HepG2 (cell line): ENCODE measurements around the gene DALRD3. TPM values are rescaled to one million over a fixed set of nuclear protein-coding genes. Genes with fewer than 3 reads are reported as not detected.

Experiments used
- DMAP1 ChIP-seq: IDR thresholded peaks from 2 replicates; pipeline ENCODE4 v1.6.1; 2016
- FOXO1 ChIP-seq: sonication (generic); formaldehyde crosslinking; IDR thresholded peaks from 2 replicates; pipeline ENCODE4 v1.4.0; 2020; ENCODE audit warnings: missing genetic modification reagents
- HMGA1 ChIP-seq: sonication (generic); formaldehyde crosslinking; conservative IDR thresholded peaks from 2 replicates; pipeline ENCODE4 v1.4.0; 2020; ENCODE audit warnings: missing genetic modification reagents
- HOXA3 ChIP-seq: sonication (generic); formaldehyde crosslinking; IDR thresholded peaks from 2 replicates; pipeline ENCODE4 v1.5.0; 2020; ENCODE audit warnings: missing genetic modification reagents
- HOXA5 ChIP-seq: sonication (generic); formaldehyde crosslinking; IDR thresholded peaks from 2 replicates; pipeline ENCODE4 v1.4.0; 2020; ENCODE audit warnings: missing genetic modification reagents
- KAT8 ChIP-seq: IDR thresholded peaks from 2 replicates; pipeline ENCODE4 v1.6.1; 2016; ENCODE audit warnings: missing genetic modification reagents, missing compliant biosample characterization
- MTA1 ChIP-seq: sonication (generic); formaldehyde crosslinking; IDR thresholded peaks from 2 replicates; pipeline ENCODE4 v1.4.0; 2020; ENCODE audit warnings: missing genetic modification reagents, mild to moderate bottlenecking, borderline replicate concordance
- NR2C2 ChIP-seq: sonication (generic); formaldehyde crosslinking; IDR thresholded peaks from 2 replicates; pipeline ENCODE4 v1.4.0; 2020; ENCODE audit warnings: missing genetic modification reagents, mild to moderate bottlenecking, moderate library complexity, borderline replicate concordance
- NR2F6 ChIP-seq, 2 experiments: IDR thresholded peaks; 2 replicates each; pipeline ENCODE4 v1.6.1; 2016; ENCODE audit warnings: antibody characterized with exemption in 1 of 2, mild to moderate bottlenecking in 1 of 2
- NRL ChIP-seq: sonication (generic); formaldehyde crosslinking; IDR thresholded peaks from 2 replicates; pipeline ENCODE4 v1.5.0; 2020; ENCODE audit warnings: missing genetic modification reagents, mild to moderate bottlenecking, moderate library complexity, borderline replicate concordance
- PAX8 ChIP-seq: sonication (generic); formaldehyde crosslinking; IDR thresholded peaks from 2 replicates; pipeline ENCODE4 v1.8.0; 2022; ENCODE audit warnings: mild to moderate bottlenecking, missing genetic modification reagents, borderline replicate concordance
- PLRG1 ChIP-seq: fragments of 450-650 bp; conservative IDR thresholded peaks from 2 replicates; pipeline ENCODE4 v1.6.1; 2016
- PRMT3 ChIP-seq: sonication (generic); formaldehyde crosslinking; IDR thresholded peaks from 2 replicates; pipeline ENCODE4 v1.8.1; 2022; ENCODE audit warnings: low read depth, mild to moderate bottlenecking, moderate library complexity, missing genetic modification reagents, borderline replicate concordance
- SRY ChIP-seq: sonication (generic); formaldehyde crosslinking; IDR thresholded peaks from 2 replicates; pipeline ENCODE4 v1.8.0; 2022; ENCODE audit warnings: mild to moderate bottlenecking, missing genetic modification reagents
- ZNF224 ChIP-seq: sonication (generic); formaldehyde crosslinking; IDR thresholded peaks from 2 replicates; pipeline ENCODE4 v1.5.0; 2020; ENCODE audit warnings: mild to moderate bottlenecking, missing genetic modification reagents
- ZNF225 ChIP-seq: sonication (generic); formaldehyde crosslinking; IDR thresholded peaks from 2 replicates; pipeline ENCODE4 v1.4.0; 2020; ENCODE audit warnings: mild to moderate bottlenecking, missing genetic modification reagents
- ZNF337 ChIP-seq: sonication (generic); formaldehyde crosslinking; IDR thresholded peaks from 2 replicates; pipeline ENCODE4 v1.5.1; 2020; ENCODE audit warnings: missing genetic modification reagents, low read depth, mild to moderate bottlenecking, borderline replicate concordance
- ZNF431 ChIP-seq: sonication (generic); formaldehyde crosslinking; IDR thresholded peaks from 2 replicates; pipeline ENCODE4 v1.9.0; 2022; ENCODE audit warnings: missing genetic modification reagents, low read depth, mild to moderate bottlenecking, borderline replicate concordance
- ZNF451 ChIP-seq: sonication (generic); formaldehyde crosslinking; IDR thresholded peaks from 2 replicates; pipeline ENCODE4 v1.5.0; 2020; ENCODE audit warnings: mild to moderate bottlenecking, missing genetic modification reagents
- ZNF577 ChIP-seq: sonication (generic); formaldehyde crosslinking; IDR thresholded peaks from 2 replicates; pipeline ENCODE4 v1.4.0; 2020; ENCODE audit warnings: mild to moderate bottlenecking, low read depth, missing genetic modification reagents, borderline replicate concordance
- ZNF616 ChIP-seq: sonication (generic); formaldehyde crosslinking; IDR thresholded peaks from 2 replicates; pipeline ENCODE4 v1.5.0; 2020; ENCODE audit warnings: low read depth, mild to moderate bottlenecking, missing genetic modification reagents
- polyA plus RNA-seq, 8 experiments: library from polyadenylated mRNA; depleted of rRNA in 3 of 8; stranded (reverse) in 7 of 8; unstranded in 1 of 8; fragments of >200 nt; fragmentation: Illumina TruSeq in 4 of 8; extraction: Trizol in 4 of 8; gene quantifications; 2 replicates each; pipeline versions ENCODE4 v1.2.1 to v1.2.3, GENCODE V29; 2011 to 2016; ENCODE audit warnings: low read depth in 4 of 8, missing spikeins in 1 of 8, mixed read lengths in 1 of 8; ENCODE audit not compliant: insufficient read depth in 1 of 8
- total RNA-seq, 5 experiments: library from RNA; depleted of rRNA; stranded (reverse); fragments of >200 nt; fragmentation: Illumina TruSeq; extraction: Trizol; gene quantifications; 2 replicates each; pipeline ENCODE4 v1.2.3, GENCODE V29; 2016; ENCODE audit warnings: low read depth in 1 of 5
- TF ChIP-seq, protein P1 (sequence below): sonication (generic); formaldehyde crosslinking; IDR thresholded peaks from 2 replicates; pipeline ENCODE4 v1.5.0; 2020; ENCODE audit warnings: missing genetic modification reagents
- TF ChIP-seq, protein P2 (sequence below): sonication (generic); formaldehyde crosslinking; IDR thresholded peaks from 2 replicates; pipeline ENCODE4 v1.5.0; 2020; ENCODE audit warnings: mild to moderate bottlenecking, missing genetic modification reagents, borderline replicate concordance
- TF ChIP-seq, protein P3 (sequence below): sonication (generic); formaldehyde crosslinking; IDR thresholded peaks from 2 replicates; pipeline ENCODE4 v1.8.1; 2023; ENCODE audit warnings: missing genetic modification reagents, inconsistent platforms, borderline replicate concordance

Gene DALRD3
- total and polyA plus RNA-seq, 2 of the 13 experiments (the other 11 are each of a cell fraction or from before 2014, with no cell fraction given) = 19.9 to 36.5 TPM

DNA sequence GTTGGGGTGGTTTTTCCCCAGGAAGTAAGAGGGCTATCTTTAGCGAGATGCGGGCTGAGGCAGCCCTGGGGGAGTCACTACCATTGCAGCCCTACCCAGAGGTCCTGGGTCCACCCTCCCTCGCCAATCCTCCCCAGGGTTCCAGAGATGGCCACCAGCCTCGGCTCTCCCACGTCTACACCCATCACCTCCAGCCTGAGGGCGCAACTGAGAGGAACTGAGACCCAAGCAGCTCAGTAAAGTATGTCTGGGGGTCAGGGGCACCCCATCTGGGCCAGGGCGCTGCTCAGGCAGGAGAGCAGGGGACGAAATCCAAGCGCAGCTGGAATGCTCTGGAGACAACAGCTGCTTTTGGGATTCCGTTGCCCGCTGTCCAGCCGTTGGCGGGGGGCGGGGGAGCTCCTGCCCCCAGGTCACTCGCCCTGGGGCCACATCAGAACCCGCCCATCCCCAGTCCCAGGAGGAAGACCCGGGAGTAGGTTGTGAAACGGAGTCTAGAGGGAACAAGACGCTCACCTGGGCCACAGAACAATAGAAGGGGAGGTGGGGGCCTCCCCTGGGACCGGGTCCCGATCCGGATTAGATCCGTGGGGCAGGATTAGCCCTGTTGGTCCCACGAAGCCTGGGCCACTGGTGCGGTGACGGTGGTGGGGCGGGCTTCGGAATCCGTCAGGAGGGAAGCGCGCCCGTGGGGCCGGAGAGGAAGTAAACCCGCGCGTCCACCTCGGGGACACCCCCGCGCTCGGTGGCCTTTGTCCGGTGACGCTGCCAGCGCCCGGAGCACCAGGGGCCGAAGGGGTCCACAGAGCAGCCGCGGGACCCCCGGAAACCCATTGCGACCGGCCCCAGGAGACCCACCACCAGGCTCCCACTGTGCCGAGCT lies 2.2 kb upstream of the DALRD3 start (continued):
- 0 out of 2 replicates have a peak, but pooled peaks have one; percentile 46 for TF ChIP-seq ZNF451 (CRISPR knock-in tag)
- TF ChIP-seq, protein P1, sequence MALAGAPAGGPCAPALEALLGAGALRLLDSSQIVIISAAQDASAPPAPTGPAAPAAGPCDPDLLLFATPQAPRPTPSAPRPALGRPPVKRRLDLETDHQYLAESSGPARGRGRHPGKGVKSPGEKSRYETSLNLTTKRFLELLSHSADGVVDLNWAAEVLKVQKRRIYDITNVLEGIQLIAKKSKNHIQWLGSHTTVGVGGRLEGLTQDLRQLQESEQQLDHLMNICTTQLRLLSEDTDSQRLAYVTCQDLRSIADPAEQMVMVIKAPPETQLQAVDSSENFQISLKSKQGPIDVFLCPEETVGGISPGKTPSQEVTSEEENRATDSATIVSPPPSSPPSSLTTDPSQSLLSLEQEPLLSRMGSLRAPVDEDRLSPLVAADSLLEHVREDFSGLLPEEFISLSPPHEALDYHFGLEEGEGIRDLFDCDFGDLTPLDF (CRISPR knock-in tag) = no peak
- no peak for TF ChIP-seq SRY (CRISPR knock-in tag)
- 0 out of 2 replicates have a peak, but pooled peaks have one; percentile 37 for TF ChIP-seq NR2F6 (IDR thresholded peaks at IDR 0.05)
- TF ChIP-seq NR2F6 (CRISPR knock-in tag; IDR thresholded peaks at IDR 0.05) = 0 out of 2 replicates have a peak, but pooled peaks have one; percentile 19
- no peak for TF ChIP-seq ZNF616 (CRISPR knock-in tag)
- no peak for TF ChIP-seq FOXO1 (CRISPR knock-in tag)
- TF ChIP-seq DMAP1 (CRISPR knock-in tag) = no peak
- TF ChIP-seq HMGA1 = no peak
- no peak for TF ChIP-seq ZNF225 (CRISPR knock-in tag)
- no peak for TF ChIP-seq ZNF224 (CRISPR knock-in tag)
- no peak for TF ChIP-seq ZNF337 (CRISPR knock-in tag)
- TF ChIP-seq HOXA3 (CRISPR knock-in tag) = no peak
- 0 out of 2 replicates have a peak, but pooled peaks have one; percentile 9 for TF ChIP-seq MTA1 (CRISPR knock-in tag)
- TF ChIP-seq PAX8 (CRISPR knock-in tag) = no peak
- TF ChIP-seq NR2C2 (CRISPR knock-in tag) = 0 out of 2 replicates have a peak, but pooled peaks have one; percentile 2
- no peak for TF ChIP-seq ZNF431 (CRISPR knock-in tag)
- TF ChIP-seq, protein P2, sequence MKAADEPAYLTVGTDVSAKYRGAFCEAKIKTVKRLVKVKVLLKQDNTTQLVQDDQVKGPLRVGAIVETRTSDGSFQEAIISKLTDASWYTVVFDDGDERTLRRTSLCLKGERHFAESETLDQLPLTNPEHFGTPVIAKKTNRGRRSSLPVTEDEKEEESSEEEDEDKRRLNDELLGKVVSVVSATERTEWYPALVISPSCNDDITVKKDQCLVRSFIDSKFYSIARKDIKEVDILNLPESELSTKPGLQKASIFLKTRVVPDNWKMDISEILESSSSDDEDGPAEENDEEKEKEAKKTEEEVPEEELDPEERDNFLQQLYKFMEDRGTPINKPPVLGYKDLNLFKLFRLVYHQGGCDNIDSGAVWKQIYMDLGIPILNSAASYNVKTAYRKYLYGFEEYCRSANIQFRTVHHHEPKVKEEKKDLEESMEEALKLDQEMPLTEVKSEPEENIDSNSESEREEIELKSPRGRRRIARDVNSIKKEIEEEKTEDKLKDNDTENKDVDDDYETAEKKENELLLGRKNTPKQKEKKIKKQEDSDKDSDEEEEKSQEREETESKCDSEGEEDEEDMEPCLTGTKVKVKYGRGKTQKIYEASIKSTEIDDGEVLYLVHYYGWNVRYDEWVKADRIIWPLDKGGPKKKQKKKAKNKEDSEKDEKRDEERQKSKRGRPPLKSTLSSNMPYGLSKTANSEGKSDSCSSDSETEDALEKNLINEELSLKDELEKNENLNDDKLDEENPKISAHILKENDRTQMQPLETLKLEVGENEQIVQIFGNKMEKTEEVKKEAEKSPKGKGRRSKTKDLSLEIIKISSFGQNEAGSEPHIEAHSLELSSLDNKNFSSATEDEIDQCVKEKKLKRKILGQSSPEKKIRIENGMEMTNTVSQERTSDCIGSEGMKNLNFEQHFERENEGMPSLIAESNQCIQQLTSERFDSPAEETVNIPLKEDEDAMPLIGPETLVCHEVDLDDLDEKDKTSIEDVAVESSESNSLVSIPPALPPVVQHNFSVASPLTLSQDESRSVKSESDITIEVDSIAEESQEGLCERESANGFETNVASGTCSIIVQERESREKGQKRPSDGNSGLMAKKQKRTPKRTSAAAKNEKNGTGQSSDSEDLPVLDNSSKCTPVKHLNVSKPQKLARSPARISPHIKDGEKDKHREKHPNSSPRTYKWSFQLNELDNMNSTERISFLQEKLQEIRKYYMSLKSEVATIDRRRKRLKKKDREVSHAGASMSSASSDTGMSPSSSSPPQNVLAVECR (CRISPR knock-in tag) = no peak
- TF ChIP-seq, protein P3, sequence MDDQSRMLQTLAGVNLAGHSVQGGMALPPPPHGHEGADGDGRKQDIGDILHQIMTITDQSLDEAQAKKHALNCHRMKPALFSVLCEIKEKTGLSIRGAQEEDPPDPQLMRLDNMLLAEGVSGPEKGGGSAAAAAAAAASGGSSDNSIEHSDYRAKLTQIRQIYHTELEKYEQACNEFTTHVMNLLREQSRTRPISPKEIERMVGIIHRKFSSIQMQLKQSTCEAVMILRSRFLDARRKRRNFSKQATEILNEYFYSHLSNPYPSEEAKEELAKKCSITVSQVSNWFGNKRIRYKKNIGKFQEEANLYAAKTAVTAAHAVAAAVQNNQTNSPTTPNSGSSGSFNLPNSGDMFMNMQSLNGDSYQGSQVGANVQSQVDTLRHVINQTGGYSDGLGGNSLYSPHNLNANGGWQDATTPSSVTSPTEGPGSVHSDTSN (CRISPR knock-in tag) = no peak
- TF ChIP-seq KAT8 (CRISPR knock-in tag) = no peak
- no peak for TF ChIP-seq HOXA5 (CRISPR knock-in tag)
- TF ChIP-seq ZNF577 = 0 out of 2 replicates have a peak, but pooled peaks have one; percentile 66
- no peak for TF ChIP-seq PRMT3 (CRISPR knock-in tag)
- no peak for TF ChIP-seq PLRG1
- TF ChIP-seq NRL (CRISPR knock-in tag) = no peak
